Measurements from ENCODE around the gene GSTA4. TPM values are rescaled to one million over a fixed set of nuclear protein-coding genes. Genes with fewer than 3 reads are reported as not detected.

GSTA4 gene
- total RNA-seq, 1 donor from 2014 or later = 31.4 TPM

- Mint-ChIP-seq H3K4me3 (ENCODE audit: unreplicated experiment) (no peak overlapping the region), H3K27ac (ENCODE audit: unreplicated experiment) (no peak overlapping the region)
Measured at GRCh38 chr6:52976591-52977035, 18.5 kb downstream of the GSTA4 start.

DNA sequence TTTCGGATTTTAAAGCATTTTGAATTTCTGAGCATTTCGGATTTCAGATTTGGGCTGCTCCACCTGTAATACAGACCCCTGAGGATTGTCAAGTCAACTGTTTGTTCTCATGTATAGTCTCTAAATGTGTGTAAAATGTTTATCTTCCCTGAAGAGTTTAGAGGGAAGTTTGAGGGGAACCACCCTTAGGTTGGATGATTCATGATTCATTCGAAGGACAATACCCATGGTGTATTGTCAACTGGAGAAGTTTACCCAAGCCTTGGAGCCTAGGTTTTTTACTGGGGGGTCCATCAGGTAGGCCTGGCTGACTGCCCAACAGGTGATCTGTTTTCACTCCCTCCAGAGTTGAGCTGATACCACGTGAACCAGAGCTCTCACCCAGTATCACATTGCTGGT is 18.9 kb downstream of the GSTA4 start:
- TF ChIP-seq, protein P1, sequence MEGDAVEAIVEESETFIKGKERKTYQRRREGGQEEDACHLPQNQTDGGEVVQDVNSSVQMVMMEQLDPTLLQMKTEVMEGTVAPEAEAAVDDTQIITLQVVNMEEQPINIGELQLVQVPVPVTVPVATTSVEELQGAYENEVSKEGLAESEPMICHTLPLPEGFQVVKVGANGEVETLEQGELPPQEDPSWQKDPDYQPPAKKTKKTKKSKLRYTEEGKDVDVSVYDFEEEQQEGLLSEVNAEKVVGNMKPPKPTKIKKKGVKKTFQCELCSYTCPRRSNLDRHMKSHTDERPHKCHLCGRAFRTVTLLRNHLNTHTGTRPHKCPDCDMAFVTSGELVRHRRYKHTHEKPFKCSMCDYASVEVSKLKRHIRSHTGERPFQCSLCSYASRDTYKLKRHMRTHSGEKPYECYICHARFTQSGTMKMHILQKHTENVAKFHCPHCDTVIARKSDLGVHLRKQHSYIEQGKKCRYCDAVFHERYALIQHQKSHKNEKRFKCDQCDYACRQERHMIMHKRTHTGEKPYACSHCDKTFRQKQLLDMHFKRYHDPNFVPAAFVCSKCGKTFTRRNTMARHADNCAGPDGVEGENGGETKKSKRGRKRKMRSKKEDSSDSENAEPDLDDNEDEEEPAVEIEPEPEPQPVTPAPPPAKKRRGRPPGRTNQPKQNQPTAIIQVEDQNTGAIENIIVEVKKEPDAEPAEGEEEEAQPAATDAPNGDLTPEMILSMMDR (IDR thresholded peaks at IDR 0.05) = no peak
- no peak for DNase-seq (ENCODE audit: low spot score)
- Mint-ChIP-seq H3K27me3 (ENCODE audit: low read depth) (no peaks in the 10 kb centered on the region), H3K4me1 (ENCODE audit: low read depth) (peaks cover 2% of the 10 kb centered on the region), H3K36me3 (ENCODE audit: low read depth) (no peaks in the 10 kb centered on the region), H3K9me3 (ENCODE audit: low read depth) (no peaks in the 10 kb centered on the region), H3K4me3 (ENCODE audit: unreplicated experiment) (no peak overlapping the region), H3K27ac (ENCODE audit: unreplicated experiment) (no peak overlapping the region)

More at GRCh38 chr6:52976591-52977035, 18.5 kb downstream of the GSTA4 start:
- H3K27me3 Mint-ChIP-seq (ENCODE audit: low read depth) = no peaks in the 10 kb centered on the region
- no peaks in the 10 kb centered on the region for H3K36me3 Mint-ChIP-seq (ENCODE audit: low read depth)
- H3K4me1 Mint-ChIP-seq (ENCODE audit: low read depth) = peaks cover 2% of the 10 kb centered on the region
- H3K9me3 Mint-ChIP-seq (ENCODE audit: low read depth) = no peaks in the 10 kb centered on the region
- TF ChIP-seq, protein P1 (IDR thresholded peaks at IDR 0.05) = no peak
- no peak for DNase-seq (ENCODE audit: low spot score)

- Mint-ChIP-seq H3K4me1 (ENCODE audit: low read depth) (peaks cover 2% of the 10 kb centered on the region), H3K4me3 (ENCODE audit: unreplicated experiment) (no peak overlapping the region), H3K36me3 (ENCODE audit: low read depth) (no peaks in the 10 kb centered on the region), H3K9me3 (ENCODE audit: low read depth) (no peaks in the 10 kb centered on the region), H3K27ac (ENCODE audit: unreplicated experiment) (no peak overlapping the region), H3K27me3 (ENCODE audit: low read depth) (no peaks in the 10 kb centered on the region)
- no peak for DNase-seq (ENCODE audit: low spot score)
- TF ChIP-seq, protein P1 (IDR thresholded peaks at IDR 0.05) = peak; percentile 39
Measured at GRCh38 chr6:52975580-52975979, 19.5 kb downstream of the GSTA4 start.

DNA sequence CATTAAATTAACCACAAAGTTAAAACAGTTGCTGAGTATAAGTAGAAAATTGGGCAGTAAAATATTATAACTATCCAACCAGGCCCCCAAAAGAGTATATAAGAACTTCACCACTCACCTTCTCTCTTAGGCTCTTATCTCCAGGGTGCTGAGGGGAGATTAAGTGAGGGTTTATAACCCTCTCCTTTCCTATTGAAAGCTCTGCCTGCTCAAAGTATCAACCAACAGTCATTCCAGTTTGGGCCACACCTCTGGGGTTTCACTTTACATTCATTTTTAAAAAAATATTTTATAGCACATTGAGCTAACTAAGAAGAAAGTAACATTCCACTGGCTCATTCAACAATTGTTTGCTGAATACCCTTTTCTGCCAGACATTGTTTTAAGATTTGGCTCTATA is 22.1 kb downstream of the GSTA4 start:
- no peaks in the 10 kb centered on the region for H3K36me3 Mint-ChIP-seq (ENCODE audit: low read depth)
- no peak for DNase-seq (ENCODE audit: low spot score)
- H3K27ac Mint-ChIP-seq (ENCODE audit: unreplicated experiment) = no peak overlapping the region
- TF ChIP-seq, protein P1 (IDR thresholded peaks at IDR 0.05) = no peak
- no peak overlapping the region for H3K4me3 Mint-ChIP-seq (ENCODE audit: unreplicated experiment)
- no peaks in the 10 kb centered on the region for H3K27me3 Mint-ChIP-seq (ENCODE audit: low read depth)
- H3K9me3 Mint-ChIP-seq (ENCODE audit: low read depth) = no peaks in the 10 kb centered on the region
- peaks cover 2% of the 10 kb centered on the region for H3K4me1 Mint-ChIP-seq (ENCODE audit: low read depth)

GRCh38 chr6:52969359-52969758 is 25.7 kb downstream of the GSTA4 start:
- DNase-seq (ENCODE audit: low spot score) = no peak
- H3K36me3 Mint-ChIP-seq (ENCODE audit: low read depth) = peaks cover 2% of the 10 kb centered on the region
- H3K9me3 Mint-ChIP-seq (ENCODE audit: low read depth) = no peaks in the 10 kb centered on the region
- no peak overlapping the region for H3K27ac Mint-ChIP-seq (ENCODE audit: unreplicated experiment)
- peaks cover 2% of the 10 kb centered on the region for H3K4me1 Mint-ChIP-seq (ENCODE audit: low read depth)
- TF ChIP-seq, protein P1 (IDR thresholded peaks at IDR 0.05) = no peak
- H3K27me3 Mint-ChIP-seq (ENCODE audit: low read depth) = no peaks in the 10 kb centered on the region
- no peak overlapping the region for H3K4me3 Mint-ChIP-seq (ENCODE audit: unreplicated experiment)
